ENCODE results near the gene MAST4. TPM values are rescaled to one million over a fixed set of nuclear protein-coding genes. Genes with fewer than 3 reads are reported as not detected.

Gene MAST4
- total and polyA plus RNA-seq, 4 donors: 3.7 to 9.5 (median 6.5) TPM

- Histone ChIP-seq H3K27ac (ENCODE audit: low read depth in 1 of 2, low read length in 2 of 2) (no peak overlapping the region), H3K4me3 (ENCODE audit: low read depth in 1 of 3, low read length in 3 of 3) (no peak overlapping the region), H3K4me1 (ENCODE audit: control insufficient read depth in 4 of 4, insufficient read depth in 4 of 4, low read length in 3 of 4) (peaks cover 0 to 5% (median 0%) of the 10 kb centered on the region in 4 donors), H3K9ac (ENCODE audit: low read depth in 1 of 2, low read length in 2 of 2) (no peak overlapping the region), H3K9me3 (ENCODE audit: control insufficient read depth in 4 of 4, low read length in 3 of 4) (no peaks in the 10 kb centered on the region), H3K36me3 (ENCODE audit: control insufficient read depth in 4 of 4, insufficient read depth in 3 of 4, low read depth in 1 of 4, low read length in 3 of 4) (no peaks in the 10 kb centered on the region), H3K27me3 (ENCODE audit: control insufficient read depth in 4 of 4, insufficient read depth in 4 of 4, low read length in 3 of 4) (no peaks in the 10 kb centered on the region)
- no peak for DNase-seq (ENCODE audit: low spot score)
- WGBS: 84% methylated on average over 2 of the region's 2 CpGs
- TF ChIP-seq RXRA (IDR thresholded peaks at IDR 0.05): no peak
- TF ChIP-seq FOXA2 (IDR thresholded peaks at IDR 0.05): no peak
- TF ChIP-seq ATF3 (IDR thresholded peaks at IDR 0.05): no peak
- no peak for TF ChIP-seq RAD21 (IDR thresholded peaks at IDR 0.05)
- TF ChIP-seq HNF4A (conservative IDR thresholded peaks at IDR 0.05): no peak
- no peak for TF ChIP-seq YY1 (IDR thresholded peaks at IDR 0.05)
Observed at GRCh38 chr5:66658516-66658915, 62.3 kb downstream of the MAST4 start.

GRCh38 chr5:66659780-66660179 is 63.6 kb downstream of the MAST4 start:
- Histone ChIP-seq H3K27ac (ENCODE audit: low read depth in 1 of 2, low read length in 2 of 2) (no peak overlapping the region), H3K27me3 (ENCODE audit: control insufficient read depth in 4 of 4, insufficient read depth in 4 of 4, low read length in 3 of 4) (no peaks in the 10 kb centered on the region), H3K4me3 (ENCODE audit: low read depth in 1 of 3, low read length in 3 of 3) (no peak overlapping the region), H3K9me3 (ENCODE audit: control insufficient read depth in 4 of 4, low read length in 3 of 4) (no peaks in the 10 kb centered on the region), H3K36me3 (ENCODE audit: control insufficient read depth in 4 of 4, insufficient read depth in 3 of 4, low read depth in 1 of 4, low read length in 3 of 4) (no peaks in the 10 kb centered on the region), H3K4me1 (ENCODE audit: control insufficient read depth in 4 of 4, insufficient read depth in 4 of 4, low read length in 3 of 4) (peaks cover 0 to 5% (median 0%) of the 10 kb centered on the region in 4 donors), H3K9ac (ENCODE audit: low read depth in 1 of 2, low read length in 2 of 2) (no peak overlapping the region)
- DNase-seq (ENCODE audit: low spot score): no peak
- TF ChIP-seq NR2F2 (IDR thresholded peaks at IDR 0.05) (no peak), RAD21 (IDR thresholded peaks at IDR 0.05) (no peak), SP1 (IDR thresholded peaks at IDR 0.05) (no peak), JUND (IDR thresholded peaks at IDR 0.05) (no peak), HNF4G (IDR thresholded peaks at IDR 0.05) (no peak), YY1 (IDR thresholded peaks at IDR 0.05) (no peak), FOXA2 (IDR thresholded peaks at IDR 0.05) (no peak), EGR1 (IDR thresholded peaks at IDR 0.05; ENCODE audit: low read depth in 2 of 2) (no peak)
- TF ChIP-seq, protein P1, sequence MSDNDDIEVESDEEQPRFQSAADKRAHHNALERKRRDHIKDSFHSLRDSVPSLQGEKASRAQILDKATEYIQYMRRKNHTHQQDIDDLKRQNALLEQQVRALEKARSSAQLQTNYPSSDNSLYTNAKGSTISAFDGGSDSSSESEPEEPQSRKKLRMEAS (IDR thresholded peaks at IDR 0.05): no peak
- TF ChIP-seq, protein P2, sequence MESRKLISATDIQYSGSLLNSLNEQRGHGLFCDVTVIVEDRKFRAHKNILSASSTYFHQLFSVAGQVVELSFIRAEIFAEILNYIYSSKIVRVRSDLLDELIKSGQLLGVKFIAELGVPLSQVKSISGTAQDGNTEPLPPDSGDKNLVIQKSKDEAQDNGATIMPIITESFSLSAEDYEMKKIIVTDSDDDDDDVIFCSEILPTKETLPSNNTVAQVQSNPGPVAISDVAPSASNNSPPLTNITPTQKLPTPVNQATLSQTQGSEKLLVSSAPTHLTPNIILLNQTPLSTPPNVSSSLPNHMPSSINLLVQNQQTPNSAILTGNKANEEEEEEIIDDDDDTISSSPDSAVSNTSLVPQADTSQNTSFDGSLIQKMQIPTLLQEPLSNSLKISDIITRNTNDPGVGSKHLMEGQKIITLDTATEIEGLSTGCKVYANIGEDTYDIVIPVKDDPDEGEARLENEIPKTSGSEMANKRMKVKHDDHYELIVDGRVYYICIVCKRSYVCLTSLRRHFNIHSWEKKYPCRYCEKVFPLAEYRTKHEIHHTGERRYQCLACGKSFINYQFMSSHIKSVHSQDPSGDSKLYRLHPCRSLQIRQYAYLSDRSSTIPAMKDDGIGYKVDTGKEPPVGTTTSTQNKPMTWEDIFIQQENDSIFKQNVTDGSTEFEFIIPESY (IDR thresholded peaks at IDR 0.05): no peak
- WGBS: 91% methylated on average over 3 of the region's 3 CpGs

- no peaks in the 10 kb centered on the region for H3K36me3 ChIP-seq (ENCODE audit: control insufficient read depth in 4 of 4, insufficient read depth in 3 of 4, low read depth in 1 of 4, low read length in 3 of 4)
- 78% methylated on average over 1 of the region's 1 CpG for WGBS
- H3K27ac ChIP-seq (ENCODE audit: low read depth in 1 of 2, low read length in 2 of 2): no peak overlapping the region
Observed at GRCh38 chr5:66660396-66660795, 64.2 kb downstream of the MAST4 start.

DNA sequence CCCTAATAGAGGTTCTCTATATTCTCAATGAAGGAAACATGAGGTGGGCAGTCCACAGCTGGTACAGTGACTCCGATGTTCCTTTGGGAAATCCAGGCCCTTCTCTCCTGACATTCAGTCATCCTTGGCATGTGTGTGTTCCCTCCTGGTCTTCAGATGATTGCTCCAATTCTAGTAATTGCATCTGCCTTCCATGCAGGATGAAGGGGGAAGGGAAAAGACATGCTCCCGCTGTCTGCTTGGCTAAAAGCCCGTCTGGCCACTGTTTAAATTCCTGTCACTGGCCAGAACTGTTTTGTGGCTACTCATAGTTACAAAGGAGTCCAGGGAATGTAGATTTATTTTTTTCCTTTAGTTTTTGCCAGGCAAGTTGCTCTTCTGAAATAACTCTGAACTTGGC is 65.0 kb downstream of the MAST4 start:
- WGBS: 48% methylated on average over 3 of the region's 3 CpGs
- H3K36me3 ChIP-seq (ENCODE audit: control insufficient read depth in 4 of 4, insufficient read depth in 3 of 4, low read depth in 1 of 4, low read length in 3 of 4): no peaks in the 10 kb centered on the region
- no peaks in the 10 kb centered on the region for H3K9me3 ChIP-seq (ENCODE audit: control insufficient read depth in 4 of 4, low read length in 3 of 4)
- TF ChIP-seq FOXA1 (IDR thresholded peaks at IDR 0.05): no peak
- TF ChIP-seq GABPA (IDR thresholded peaks at IDR 0.05 in 1 of 2, conservative IDR thresholded peaks at IDR 0.05 in 1 of 2): no peak
- TF ChIP-seq, protein P1 (IDR thresholded peaks at IDR 0.05): no peak
- TF ChIP-seq, protein P3, sequence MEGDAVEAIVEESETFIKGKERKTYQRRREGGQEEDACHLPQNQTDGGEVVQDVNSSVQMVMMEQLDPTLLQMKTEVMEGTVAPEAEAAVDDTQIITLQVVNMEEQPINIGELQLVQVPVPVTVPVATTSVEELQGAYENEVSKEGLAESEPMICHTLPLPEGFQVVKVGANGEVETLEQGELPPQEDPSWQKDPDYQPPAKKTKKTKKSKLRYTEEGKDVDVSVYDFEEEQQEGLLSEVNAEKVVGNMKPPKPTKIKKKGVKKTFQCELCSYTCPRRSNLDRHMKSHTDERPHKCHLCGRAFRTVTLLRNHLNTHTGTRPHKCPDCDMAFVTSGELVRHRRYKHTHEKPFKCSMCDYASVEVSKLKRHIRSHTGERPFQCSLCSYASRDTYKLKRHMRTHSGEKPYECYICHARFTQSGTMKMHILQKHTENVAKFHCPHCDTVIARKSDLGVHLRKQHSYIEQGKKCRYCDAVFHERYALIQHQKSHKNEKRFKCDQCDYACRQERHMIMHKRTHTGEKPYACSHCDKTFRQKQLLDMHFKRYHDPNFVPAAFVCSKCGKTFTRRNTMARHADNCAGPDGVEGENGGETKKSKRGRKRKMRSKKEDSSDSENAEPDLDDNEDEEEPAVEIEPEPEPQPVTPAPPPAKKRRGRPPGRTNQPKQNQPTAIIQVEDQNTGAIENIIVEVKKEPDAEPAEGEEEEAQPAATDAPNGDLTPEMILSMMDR (IDR thresholded peaks at IDR 0.05; ENCODE audit: low read depth, low read length, missing input control): no peak
- TF ChIP-seq FOXA2 (IDR thresholded peaks at IDR 0.05): no peak
- no peak for DNase-seq (ENCODE audit: low spot score)
- no peak overlapping the region for H3K27ac ChIP-seq (ENCODE audit: low read depth in 1 of 2, low read length in 2 of 2)
- H3K27me3 ChIP-seq (ENCODE audit: control insufficient read depth in 4 of 4, insufficient read depth in 4 of 4, low read length in 3 of 4): no peaks in the 10 kb centered on the region
- H3K4me1 ChIP-seq (ENCODE audit: control insufficient read depth in 4 of 4, insufficient read depth in 4 of 4, low read length in 3 of 4): peaks cover 0 to 3% (median 0%) of the 10 kb centered on the region in 4 donors
- no peak overlapping the region for H3K9ac ChIP-seq (ENCODE audit: low read depth in 1 of 2, low read length in 2 of 2)
- H3K4me3 ChIP-seq (ENCODE audit: low read depth in 1 of 3, low read length in 3 of 3): no peak overlapping the region

More at GRCh38 chr5:66660396-66660795, 64.2 kb downstream of the MAST4 start:
- H3K4me1 ChIP-seq (ENCODE audit: control insufficient read depth in 4 of 4, insufficient read depth in 4 of 4, low read length in 3 of 4): peaks cover 0 to 5% (median 0%) of the 10 kb centered on the region in 4 donors
- H3K9me3 ChIP-seq (ENCODE audit: control insufficient read depth in 4 of 4, low read length in 3 of 4): no peaks in the 10 kb centered on the region
- TF ChIP-seq JUND (IDR thresholded peaks at IDR 0.05): no peak
- TF ChIP-seq NR2F2 (IDR thresholded peaks at IDR 0.05): no peak
- no peak for DNase-seq (ENCODE audit: low spot score)
- no peak overlapping the region for H3K9ac ChIP-seq (ENCODE audit: low read depth in 1 of 2, low read length in 2 of 2)
- H3K27me3 ChIP-seq (ENCODE audit: control insufficient read depth in 4 of 4, insufficient read depth in 4 of 4, low read length in 3 of 4): no peaks in the 10 kb centered on the region
- no peak overlapping the region for H3K4me3 ChIP-seq (ENCODE audit: low read depth in 1 of 3, low read length in 3 of 3)

All from liver (tissue), 9 donors.